NOMO-1 treated with DMSO at 0.1 percent for 48 hours (cell line): Measurements from ENCODE around the gene LSP1.
"Not testable (repeated sequence)": the region's sequence is repeated elsewhere in the genome, so short reads cannot be mapped to it uniquely, and the experiment has no call there.

ENCODE experiments used
- DNase-seq: peaks from one replicate; lab custom pipeline; 2025; ENCODE audit not compliant: unreplicated experiment; lab: John Stamatoyannopoulos, UW

LSP1 gene

DNA sequence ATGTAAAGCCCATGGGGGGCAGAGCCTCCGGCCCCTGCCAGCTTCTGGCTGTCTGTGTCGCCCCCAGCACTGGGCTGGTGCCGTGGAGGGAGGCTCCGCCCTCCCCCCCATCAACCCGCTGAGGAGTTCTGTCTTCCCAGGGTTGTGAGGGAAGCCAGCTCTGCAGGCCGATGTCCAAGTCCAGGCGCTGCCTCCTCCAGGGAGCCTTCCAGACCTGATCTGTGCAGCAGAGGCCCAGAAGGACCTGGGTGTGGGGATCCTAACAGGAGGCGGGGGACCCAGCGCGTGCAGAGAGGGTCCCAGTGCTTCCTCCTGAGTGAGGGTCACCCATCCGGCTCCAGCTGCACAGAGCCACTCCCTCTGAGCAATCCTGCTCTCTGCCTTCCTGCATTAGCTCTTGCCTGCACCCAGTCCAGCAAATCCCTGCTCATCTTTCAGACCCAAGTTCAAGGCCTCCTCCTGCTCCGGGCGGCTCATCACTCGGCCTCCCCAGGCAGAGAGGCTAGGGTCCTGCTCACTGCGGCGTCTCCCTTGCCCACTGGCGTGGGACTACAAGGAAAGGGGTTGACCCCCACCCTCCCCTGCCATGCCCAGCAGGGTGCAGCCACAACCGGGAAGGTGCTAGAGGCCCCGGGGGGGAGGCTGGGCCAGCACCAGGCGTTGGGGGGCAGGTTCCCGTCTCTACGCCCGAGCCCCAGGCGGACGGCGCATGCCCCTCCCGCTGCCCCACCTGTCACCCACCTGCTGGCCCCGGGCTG is 22.4 kb downstream of the LSP1 start:
- DNase-seq, result no peak

DNA sequence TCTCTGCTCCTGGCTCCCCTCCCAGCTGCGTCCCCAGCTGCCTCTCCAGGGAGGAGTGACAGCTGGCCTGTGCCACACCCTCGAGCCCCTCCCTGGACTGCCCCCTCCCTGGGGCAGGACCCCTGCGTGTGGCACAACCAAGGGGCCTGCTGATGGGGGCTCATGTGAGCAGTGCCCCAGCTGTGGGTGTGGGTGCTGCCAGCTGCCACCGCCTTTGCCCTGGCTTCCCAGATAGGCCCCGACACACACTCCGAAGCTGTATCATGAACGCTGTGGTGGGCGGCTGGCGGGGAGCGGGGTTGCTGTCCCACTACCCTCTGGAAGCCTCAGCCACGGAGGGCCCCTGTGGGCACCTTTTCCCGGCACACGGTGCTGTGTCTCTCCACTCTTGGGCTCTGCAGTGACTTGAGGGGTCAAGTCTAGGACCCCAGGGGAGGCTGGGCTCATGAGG is 23.0 kb downstream of the LSP1 start:
- DNase-seq, result not testable (repeated sequence)

DNA sequence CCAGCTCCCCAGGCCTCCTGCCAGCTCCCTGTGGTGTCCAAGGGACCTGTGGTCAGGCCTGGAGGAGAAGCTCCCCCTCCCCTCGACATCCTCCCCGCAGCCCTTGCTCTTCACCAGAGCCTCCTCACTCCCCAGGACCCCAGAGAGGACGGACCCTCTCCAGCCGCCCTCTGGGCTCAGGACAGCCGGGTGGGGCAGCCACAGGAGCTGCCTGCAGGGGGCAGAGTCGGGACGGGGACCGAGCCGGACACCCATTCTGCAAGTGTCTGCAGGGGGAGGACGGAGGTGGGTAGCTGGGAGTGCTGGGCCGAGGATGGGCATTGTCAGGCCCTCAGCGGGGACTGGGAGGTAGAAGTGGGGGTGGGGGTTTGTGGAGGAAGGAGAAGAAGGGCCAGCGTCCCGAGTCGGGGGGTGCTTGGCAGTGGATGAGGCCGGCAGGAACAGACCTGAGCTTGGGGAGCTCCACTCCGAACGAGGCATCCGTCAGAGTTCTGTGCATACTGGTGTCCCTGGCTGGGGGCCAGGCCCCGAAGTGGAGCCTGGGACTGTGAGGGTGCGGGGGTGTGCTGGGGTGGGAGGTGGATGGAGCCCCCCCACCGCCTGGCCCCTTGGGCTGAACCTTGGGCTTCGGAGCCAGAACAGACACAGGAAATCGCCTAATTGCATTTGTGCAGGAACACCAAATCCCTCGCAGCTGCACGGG is 23.6 kb downstream of the LSP1 start:
- DNase-seq, result no peak

DNA sequence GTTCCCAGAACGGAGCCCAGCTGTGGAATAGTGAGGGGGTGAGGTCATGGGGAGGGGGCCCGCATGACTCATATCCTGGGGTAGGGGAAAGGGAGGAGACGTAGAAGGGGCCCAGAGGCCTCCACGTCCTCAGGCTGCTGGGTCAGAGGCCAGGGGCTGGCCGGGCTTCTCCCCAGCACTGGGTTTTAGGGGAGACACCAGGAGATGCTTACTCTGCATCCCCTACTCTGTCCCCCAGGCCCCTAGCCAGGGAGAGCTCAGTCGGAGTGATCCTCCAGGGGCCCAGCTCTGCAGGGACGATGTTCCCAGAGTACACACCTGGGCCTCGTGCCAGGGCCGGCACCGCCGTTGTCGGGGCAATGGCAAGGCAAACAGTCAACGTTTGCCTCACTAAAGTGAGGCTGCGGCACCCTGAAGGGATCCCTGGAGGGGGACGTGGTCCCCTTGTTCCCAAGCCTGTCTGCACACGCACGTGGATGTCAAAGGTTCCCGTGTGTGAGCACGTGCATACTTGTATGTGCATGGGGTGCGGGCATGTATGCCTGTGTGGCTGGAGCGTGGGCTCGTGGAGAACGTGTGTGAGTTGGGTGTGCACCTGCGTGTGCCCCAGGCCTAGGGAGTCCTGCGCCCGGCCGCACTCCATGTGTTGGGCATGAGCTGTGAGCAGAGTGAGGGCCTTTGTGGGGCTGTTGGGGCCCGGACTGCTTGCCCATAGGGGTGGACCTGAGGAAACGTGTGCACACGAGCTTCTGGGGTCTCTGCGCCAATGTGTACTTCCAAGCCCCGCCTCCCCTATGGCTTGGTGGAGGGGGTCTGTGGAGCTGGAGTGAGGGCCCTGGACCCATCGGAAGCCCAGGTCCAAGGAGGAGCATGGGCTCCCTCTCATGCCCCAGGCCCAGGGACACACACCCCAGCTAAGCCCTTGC is 24.6 kb downstream of the LSP1 start:
- no peak for DNase-seq

DNA sequence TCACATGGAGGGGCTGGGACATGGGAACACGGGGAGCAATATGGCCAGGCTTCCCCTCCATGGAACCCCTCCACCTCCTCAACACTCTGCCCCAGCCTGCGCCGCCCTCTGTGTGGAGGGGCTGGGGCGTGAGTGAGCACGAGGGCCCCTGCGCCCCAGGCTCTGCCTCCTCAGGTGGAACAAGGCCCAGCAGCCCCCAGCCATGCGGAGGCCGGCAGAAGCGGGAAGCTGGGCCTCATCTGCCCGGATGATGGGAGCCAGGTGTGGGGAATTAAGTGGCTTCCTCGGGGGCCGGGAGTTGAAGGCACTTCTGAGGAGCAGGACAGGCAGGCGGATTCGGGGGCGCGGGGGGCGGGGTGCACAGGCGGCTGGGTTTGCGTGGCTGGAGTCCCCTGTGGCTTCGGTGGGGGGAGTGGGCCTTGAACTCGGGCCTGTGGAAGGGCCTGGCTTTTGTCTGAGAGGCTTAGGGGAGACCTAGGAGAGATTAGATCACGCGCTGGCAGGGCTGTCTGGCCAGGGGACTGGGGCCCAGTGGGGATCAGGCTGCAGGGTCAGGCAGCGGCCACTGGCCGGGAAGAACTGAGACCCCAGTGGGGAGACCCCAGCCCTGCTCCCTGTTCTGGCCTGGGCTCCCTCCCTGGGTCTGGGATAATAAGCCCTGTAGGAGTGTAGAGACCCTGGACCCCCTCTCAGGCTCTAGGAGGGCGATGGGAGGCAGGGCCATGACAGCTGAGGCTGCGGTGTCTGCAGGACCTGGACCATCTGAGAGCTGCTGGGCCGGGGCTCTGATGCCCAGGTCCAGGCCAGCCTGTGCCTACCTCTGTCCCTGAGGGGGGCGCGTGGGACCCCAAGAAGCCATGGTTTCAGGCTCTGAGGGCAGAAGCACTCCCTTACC is 25.5 kb downstream of the LSP1 start:
- DNase-seq, result no peak

DNA sequence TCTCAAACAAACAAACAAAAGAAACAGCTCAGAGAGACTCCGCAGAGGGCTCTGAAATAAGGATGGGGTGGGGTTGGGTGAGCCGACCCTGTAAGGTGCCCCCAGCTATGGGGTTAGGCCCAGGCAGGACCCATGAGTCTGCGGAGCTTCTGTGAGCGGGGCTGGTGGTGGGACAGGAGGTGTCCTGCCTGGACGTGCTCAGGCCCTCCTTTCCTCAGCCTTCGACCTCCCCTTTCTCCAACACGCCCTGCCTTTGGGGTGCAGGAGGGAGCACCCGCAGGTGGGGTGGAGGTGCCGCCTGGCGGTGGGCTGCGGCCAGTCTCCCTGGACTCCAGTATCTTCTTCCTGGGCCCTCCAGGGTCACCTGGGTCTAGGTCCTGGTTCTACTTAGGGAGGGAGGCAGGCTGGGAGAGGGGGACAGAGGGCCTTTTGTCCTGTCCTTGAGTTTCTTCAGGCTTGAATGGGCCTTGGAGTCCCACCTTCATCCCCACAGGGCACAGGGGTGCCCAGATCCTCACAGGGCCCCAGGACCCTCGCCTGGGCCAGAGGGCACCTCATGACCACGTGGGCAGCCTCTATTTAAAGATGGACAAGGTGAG is 26.6 kb downstream of the LSP1 start:
- DNase-seq, result no peak

DNA sequence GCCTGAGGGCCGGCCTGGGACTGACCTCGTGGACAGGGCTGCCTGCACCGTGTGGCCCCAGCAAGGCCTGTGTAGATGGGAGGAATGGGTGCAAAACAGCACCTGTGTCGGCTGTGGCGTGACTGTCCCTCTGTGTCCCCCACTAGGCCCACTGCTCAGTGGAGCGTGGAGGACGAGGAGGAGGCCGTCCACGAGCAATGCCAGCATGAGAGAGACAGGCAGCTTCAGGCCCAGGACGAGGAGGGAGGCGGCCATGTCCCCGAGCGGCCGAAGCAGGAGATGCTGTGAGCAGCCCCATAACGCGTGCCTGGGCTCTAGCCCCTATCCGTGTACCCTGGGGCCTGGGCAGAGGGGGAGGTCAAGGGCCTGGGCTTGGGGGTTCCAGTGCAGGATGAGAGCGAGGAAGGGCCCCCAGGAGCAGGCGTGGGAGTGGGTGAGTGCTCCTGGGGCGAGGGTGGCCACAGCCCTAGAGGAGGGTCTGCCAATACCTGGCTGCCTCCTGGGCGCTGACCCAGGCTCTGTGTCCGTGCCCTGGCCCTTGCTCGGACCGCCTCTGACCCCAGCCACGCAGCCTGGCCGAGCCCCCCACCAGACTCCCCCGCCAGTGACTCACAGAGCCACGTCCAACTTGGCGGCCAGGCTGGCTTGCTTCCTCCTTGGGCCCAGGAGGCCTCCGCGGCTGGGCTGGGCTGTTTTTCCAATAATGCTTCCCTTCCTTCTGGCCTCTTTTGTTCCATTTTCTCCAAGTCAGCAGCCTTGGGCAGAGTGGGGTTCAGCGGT is 27.2 kb downstream of the LSP1 start:
- no peak for DNase-seq

DNA sequence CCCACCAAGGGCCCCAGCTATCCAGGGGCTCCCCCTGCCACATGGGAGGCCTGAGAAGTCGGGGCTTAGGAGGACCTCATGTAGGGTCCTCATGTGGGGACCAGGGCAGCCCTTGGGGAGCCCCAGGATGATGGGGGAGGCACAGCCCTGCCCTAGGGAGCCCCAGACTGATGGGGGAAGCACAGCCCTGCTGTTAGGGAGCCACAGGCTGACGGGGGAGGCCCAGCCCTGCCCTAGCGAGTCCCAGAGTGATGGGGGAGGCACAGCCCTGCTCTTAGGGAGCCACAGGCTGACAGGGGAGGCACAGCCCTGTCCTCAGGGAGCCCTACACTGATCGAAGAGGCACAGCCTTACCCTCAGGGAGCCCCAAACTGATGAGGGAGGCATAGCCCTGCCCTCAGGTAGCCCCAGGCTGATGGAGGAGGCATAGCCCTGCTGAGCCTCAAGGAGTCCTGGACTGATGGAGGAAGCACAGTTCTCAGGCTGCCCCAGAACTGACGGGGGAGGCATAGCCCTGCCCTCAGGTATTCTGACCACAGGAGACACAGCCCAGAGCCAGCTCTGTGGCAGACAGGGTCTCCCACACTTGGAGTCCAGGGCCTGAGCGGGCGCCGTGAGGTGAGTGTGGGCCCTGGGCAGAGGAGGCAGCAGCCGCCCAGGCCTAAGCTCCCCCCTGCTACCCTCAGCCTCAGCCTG is 28.0 kb downstream of the LSP1 start:
- no peak for DNase-seq

DNA sequence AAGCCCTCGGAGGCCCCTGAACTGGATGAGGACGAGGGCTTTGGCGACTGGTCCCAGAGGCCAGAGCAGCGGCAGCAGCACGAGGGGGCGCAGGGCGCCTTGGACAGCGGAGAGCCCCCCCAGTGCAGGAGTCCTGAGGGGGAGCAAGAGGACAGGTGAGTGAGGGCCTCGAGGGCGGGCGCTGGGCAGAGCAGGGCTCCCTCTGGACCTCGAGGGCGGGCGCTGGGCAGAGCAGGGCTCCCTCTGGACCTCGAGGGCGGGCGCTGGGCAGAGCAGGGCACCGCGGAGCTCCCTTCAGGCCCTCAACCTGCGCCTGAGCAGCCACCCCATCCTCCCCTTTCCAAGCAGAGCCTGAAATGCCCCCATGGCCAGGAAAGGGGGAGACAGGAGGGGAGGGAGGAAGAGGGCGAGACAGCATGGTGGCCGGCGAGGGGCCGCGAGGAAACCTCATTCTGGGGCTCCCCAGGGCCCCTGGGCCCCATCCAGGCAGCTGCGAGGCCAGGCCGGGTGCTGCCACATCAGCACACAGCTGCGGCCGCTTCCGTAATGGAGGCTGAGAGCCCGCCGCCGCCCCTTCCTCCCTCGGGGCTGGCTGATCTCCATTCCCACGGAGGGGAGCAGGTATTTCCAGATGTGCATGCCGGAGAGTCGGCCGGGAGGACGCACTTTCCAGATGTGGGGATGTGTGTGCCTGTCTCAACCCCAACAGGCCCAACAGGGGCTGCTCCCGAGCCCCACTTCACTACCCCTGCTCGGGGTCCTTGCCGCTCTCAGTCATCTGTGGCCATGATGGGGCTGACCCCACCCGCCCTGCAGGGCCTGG is 28.8 kb downstream of the LSP1 start:
- DNase-seq, result no peak

DNA sequence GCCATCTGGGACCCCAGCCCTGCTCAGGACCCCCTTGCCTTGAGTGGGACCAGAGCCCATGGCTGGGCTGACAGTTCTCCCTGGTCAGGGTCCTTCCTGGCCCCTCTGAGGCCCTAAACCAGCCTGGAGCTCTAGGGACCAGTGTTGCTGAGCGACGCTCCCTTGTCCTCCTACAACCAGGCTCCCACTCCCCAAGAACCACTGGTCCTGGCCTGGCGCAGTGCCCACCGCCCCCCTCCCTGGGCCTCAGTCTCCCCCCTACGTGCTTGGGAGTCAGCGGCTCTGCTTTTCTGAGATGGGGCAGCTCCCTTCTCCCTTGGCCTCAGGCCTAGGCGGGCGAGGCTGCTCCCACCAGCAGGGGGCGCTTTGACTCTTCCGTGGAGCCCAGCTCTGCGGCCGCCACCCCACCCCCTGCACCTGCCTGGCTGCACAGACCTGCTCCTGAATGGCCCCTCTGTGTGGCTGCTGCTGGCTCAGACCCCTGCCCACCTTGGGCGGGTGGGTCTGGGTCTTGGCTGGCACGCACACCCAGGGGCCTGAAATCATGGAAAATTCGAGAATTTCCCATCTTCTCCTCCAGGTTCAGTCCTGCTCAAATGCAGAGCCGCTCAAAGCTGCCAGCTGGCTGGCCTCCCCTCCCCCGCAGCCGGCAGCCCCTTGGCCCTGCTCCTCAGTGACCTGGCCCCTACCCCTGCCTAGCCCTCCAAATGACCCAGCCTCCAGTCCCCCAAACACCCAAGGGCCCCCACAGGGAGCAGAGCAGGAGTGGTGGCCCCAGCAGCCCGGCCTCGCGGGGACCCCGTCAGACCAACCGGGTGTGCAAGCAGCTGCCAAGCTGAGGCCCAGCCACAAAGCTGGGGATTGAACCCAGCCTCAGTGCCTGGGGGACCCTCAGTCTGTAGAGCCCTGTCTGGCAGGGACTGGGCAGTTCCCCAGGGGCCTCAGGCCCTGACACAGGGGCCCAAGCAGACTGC is 29.7 kb downstream of the LSP1 start:
- DNase-seq, result peak; percentile 41

DNA sequence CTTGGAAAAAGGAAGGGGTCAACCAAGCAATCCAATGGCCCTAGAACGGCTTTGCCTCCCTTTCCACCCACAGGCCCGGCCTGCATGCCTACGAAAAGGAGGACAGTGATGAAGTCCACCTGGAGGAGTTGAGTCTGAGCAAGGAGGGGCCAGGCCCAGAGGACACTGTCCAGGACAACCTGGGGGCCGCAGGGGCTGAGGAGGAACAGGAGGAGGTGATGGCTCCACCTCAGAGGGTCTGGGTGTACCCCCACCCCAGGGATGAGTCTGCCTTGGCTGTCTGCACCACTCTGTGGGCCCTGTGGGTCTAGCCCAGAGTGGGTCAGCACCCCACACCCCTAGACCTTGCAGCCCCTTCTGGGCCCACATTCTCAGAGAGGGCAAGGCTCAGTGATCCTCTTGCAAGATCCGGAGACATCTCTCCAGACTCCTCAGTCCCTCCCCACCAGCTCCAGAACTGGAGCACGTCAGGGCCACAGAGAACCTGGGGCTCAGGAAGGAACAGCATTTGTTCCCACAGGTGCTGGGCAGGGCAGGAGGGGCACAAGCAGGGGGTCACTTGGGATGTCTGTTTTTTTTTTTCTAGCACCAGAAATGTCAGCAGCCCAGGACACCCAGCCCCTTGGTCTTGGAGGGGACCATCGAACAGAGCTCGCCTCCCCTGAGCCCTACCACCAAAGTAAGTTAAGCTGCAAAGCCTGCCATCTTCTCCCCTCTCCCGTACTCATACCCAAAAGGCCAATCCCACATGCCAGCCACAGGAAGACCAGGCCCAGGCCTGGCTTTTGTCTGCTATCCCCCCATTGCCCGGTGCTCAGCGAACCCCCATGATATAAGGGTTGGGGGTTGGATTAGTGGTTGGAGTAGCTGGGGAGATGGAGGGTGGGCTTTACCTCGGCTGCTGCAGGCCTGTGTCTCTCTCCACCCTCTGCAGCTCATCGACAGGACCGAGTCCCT is 30.7 kb downstream of the LSP1 start:
- DNase-seq, result no peak

DNA sequence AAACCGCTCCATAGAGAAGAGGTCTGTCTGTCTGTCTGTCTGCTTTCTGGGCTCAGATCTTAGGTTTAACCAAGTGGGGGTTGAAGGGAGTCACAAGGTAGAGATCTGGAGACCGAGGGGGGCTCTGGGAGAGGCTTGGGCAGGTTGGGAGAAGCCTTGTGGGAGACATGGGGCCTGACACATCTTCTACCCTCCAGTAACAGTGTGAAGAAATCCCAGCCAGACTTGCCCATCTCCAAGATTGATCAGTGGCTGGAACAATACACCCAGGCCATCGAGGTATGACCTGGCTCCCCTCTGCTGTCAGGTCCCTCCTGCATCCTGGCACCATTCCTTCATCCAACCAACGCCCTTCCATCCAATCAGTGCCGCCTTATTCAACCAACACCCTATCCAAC is 31.4 kb downstream of the LSP1 start:
- no peak for DNase-seq

DNA sequence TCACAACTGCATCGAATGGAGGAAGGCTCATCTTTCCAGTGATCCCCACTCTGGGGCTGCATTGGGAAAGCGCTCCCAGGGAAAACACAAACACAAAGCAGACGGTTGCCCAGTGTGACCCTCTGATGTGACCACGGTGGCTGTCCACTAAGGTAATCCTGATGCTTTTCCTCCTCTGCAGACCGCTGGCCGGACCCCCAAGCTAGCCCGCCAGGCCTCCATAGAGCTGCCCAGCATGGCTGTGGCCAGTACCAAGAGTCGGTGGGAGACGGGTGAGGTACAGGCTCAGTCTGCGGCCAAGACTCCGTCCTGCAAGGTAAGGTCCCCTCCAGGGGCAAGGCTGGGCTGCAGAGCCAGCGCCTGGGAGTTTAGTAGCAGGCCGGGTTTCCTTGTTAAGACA is 33.7 kb downstream of the LSP1 start:
- not testable (repeated sequence) for DNase-seq

DNA sequence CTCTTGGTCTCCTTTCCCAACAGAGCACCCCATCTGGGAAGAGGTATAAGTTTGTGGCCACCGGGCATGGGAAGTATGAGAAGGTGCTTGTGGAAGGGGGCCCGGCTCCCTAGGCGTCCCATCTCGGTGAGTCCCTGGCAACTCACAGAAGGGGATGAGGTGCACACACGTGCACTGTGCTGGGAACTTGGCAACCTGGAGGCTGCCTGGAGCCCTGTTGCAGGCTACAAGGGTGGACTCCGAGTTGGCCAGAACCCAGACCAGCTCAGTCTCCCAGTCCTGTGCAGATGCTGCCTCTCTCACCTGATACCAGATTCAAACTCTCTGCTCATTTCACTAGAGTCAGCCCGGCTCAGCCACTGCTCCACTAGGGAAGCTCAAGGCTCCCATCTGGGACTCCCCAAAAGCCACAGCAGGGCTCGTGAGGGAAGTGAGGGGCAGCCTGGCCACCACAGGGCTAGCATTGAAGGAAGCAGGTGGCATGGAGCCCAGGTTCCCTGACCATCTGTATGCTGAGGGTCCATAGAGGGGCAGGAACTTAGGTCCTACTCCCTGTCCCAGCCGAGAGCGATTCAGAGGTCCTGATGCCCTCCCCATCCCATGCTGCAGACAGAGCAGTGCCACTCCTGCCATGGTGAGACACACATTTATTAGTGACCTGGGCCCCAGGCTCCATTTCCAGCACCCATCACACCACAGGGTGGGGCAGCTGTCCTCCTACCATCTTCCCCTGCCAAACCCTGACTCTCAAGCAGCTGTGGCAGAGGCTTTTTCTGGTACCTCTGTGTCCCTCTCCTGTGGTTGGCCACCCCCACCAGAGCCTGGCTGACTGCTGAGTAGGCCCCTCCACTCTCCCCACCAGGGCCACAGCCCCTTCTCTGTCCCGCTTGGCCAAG is 34.8 kb downstream of the LSP1 start:
- no peak for DNase-seq

DNA sequence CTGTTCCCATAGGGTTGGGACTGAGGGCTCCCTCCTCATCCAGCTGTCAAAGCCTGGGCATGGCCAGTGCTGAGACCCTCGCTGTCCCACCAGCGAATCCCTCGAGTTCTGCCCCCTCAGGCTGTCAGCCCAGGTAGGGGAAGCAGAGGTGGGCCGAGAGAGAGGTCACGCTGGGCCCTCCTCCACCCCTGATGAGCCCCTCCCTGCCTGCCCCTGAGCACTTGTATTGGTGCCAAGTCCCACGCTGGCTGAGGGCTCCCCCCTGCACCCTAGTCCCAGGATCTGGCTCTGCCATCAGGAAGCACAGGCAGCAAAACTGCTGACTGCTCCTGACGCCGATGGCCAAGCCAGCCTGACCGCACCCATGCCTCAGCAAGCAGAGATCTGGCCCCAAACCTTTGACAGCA is 35.5 kb downstream of the LSP1 start:
- no peak for DNase-seq
